HL-60 (cell line): Measurements from ENCODE around the gene GNB1.

Experiments
- DNase-seq, 2 experiments: peaks; one replicate each; pipeline ENCODE4 v3.0.0-alpha.2; 2010 to 2020; ENCODE audit warnings: low read depth in 1 of 2, low spot score in 1 of 2
- H3K27ac ChIP-seq: fragments of 250-450 bp; sonication (Bioruptor Pico); replicated peaks from 2 replicates; pipeline ENCODE4 v1.5.1; 2020; ENCODE audit warnings: mild to moderate bottlenecking, moderate library complexity
- H3K27me3 ChIP-seq: fragments of 250-450 bp; sonication (Bioruptor Pico); 2 replicates; pipeline ENCODE4 v1.5.1; 2021; ENCODE audit warnings: mild to moderate bottlenecking, moderate library complexity; ENCODE audit not compliant: insufficient read depth, poor library complexity, severe bottlenecking
- H3K4me3 ChIP-seq: replicated peaks from 2 replicates; pipeline ENCODE4 v1.5.1; 2011; ENCODE audit warnings: mild to moderate bottlenecking, control low read depth, low read length; ENCODE audit not compliant: insufficient read depth
- CTCF ChIP-seq: IDR thresholded peaks from one replicate; pipeline ENCODE4 v1.5.1; 2011; ENCODE audit warnings: low read length, control low read depth, inconsistent platforms; ENCODE audit not compliant: insufficient read depth
- GABPA ChIP-seq: IDR thresholded peaks from 2 replicates; pipeline ENCODE4 v1.6.1; 2012; ENCODE audit warnings: low read depth
- POLR2AphosphoS5 ChIP-seq: IDR thresholded peaks from 2 replicates; pipeline ENCODE4 v1.6.1; 2012; ENCODE audit warnings: low read depth
- REST ChIP-seq: IDR thresholded peaks from 2 replicates; pipeline ENCODE4 v1.6.1; 2012; ENCODE audit warnings: low read depth; ENCODE audit not compliant: insufficient replicate concordance
- SPI1 ChIP-seq: IDR thresholded peaks from 2 replicates; pipeline ENCODE4 v1.6.1; 2012; ENCODE audit warnings: low read depth, mild to moderate bottlenecking, borderline replicate concordance

GNB1 gene

GRCh38 chr1:1796466-1796865 is 94.4 kb downstream of the GNB1 start:
- Histone ChIP-seq H3K27ac (no peak overlapping the region), H3K4me3 (no peak overlapping the region), H3K27me3 (no peaks in the 10 kb centered on the region)
- TF ChIP-seq POLR2AphosphoS5 (0 out of 2 replicates have a peak, but pooled peaks have one; percentile 18), CTCF (no peak)
- DNase-seq = no peak

GRCh38 chr1:1794999-1795398 is 95.9 kb downstream of the GNB1 start:
- DNase-seq = no peak
- TF ChIP-seq POLR2AphosphoS5 (no peak), CTCF (no peak), SPI1 (no peak), GABPA (no peak), REST (no peak)
- no peak overlapping the region for H3K27ac ChIP-seq
- no peaks in the 10 kb centered on the region for H3K27me3 ChIP-seq
- no peak overlapping the region for H3K4me3 ChIP-seq

GRCh38 chr1:1793481-1794244 is 97.2 kb downstream of the GNB1 start:
- Histone ChIP-seq H3K27me3 (no peaks in the 10 kb centered on the region), H3K4me3 (no peak overlapping the region), H3K27ac (no peak overlapping the region)
- TF ChIP-seq SPI1 = no peak
- no peak for TF ChIP-seq REST
- TF ChIP-seq CTCF = no peak
- no peak for TF ChIP-seq POLR2AphosphoS5
- TF ChIP-seq GABPA = no peak
- DNase-seq = no peak
